HG03060 (cell line): Measurements from ENCODE around the gene ADCY5.

Experiments used
- ATAC-seq: cut with Tn5 transposase; IDR thresholded peaks from one replicate; pipeline ENCODE4 v1.9.1; 2021; ENCODE audit warnings: low read depth, moderate number of reproducible peaks; ENCODE audit not compliant: unreplicated experiment

ADCY5 gene

DNA sequence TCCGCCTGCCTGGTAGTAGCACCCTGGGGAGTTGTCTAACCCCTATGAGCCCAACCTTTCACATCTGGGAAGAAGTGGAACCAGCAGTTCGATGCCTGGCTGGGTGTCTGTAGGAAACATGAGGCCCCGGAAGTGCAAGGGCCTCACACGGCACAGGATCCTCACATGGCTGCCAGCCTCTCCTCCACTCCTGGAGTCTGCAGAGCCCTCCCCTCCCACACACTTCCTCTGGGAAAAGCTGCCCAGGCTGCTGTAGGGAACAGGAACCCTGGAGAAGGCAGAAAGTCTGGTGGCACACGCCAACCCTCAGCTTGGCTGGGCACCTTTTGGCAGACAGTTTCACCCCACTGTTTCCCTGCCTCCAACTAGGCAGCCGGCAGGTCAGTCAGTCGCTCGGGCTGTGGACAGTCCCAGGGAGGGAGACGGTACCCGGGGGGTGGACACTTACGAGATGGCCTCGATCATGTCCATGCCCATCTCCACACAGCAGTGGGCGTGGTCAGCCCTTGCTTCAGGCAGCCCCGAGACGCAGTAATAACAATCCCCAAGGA, 118.4 kb downstream of the ADCY5 start:
- no peak for ATAC-seq

DNA sequence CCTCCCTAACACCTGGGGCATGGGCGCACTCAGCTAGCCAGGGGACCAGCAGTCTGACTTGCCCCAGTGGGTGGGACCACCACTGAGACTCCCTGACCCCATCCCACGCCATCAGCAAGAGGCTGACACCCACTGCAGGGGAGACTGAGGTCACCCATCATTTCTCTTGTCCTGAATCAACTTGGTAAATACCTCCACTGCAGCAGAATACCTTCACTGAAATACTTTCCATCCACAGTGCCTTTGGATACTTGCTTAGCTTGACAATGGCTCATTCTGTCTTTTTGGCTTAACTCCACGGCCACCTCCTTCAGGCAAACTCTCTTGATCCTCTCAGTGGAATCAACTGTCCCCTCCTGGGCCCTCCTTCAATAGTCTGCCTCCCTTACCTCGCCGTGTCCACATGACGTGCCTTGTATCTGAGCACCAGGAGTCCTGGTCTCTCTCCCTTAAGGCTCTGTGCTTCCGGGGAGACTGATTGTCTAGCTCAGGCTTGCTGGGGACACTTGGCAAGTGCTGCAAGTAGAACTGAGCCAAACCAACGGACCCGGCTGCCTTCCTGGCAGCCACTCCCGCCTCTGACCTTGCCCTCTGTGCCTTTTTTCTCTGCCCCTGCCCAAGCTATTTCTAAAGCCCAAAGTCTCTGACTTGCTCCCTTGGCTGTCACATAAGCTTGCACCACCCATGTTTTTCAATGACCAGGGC, 119.1 kb downstream of the ADCY5 start:
- ATAC-seq = no peak

DNA sequence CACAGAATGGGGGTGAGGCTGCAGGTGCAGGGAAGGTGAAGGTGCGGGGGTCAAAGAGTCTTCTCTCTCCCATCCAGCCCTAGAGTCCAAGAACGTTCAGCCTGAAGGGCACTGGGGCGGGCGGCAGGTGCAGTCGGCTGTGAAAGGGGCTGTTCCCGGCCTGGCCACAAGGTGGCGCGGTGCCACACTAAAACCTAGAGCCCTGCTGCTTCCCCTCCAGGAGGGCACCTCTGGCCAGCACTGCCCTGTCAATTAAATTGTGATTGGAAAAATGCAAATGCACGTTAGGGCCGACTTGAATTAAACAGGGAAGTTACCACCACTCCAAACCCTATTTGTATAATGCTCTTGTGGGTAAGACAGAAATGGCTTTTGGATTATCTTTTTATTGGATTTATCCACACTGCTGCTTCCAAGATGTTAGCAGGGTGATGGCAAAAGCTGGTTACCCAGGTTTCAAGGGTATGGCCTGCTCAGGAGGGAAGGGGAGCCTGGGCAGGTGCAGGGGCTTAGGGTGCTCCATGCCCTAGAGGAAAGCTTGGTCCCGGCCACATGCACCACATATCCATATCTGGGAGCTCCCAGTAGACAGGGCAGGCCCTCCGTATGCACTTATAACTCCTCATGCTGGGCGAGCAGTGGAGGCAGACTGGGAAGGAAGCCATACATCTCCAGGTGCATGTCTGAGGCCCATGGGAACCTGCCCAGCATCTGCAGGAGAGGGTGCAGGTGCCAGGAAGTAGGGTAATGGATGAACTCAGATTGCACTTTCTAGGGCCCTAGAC, 119.8 kb downstream of the ADCY5 start:
- ATAC-seq = no peak

DNA sequence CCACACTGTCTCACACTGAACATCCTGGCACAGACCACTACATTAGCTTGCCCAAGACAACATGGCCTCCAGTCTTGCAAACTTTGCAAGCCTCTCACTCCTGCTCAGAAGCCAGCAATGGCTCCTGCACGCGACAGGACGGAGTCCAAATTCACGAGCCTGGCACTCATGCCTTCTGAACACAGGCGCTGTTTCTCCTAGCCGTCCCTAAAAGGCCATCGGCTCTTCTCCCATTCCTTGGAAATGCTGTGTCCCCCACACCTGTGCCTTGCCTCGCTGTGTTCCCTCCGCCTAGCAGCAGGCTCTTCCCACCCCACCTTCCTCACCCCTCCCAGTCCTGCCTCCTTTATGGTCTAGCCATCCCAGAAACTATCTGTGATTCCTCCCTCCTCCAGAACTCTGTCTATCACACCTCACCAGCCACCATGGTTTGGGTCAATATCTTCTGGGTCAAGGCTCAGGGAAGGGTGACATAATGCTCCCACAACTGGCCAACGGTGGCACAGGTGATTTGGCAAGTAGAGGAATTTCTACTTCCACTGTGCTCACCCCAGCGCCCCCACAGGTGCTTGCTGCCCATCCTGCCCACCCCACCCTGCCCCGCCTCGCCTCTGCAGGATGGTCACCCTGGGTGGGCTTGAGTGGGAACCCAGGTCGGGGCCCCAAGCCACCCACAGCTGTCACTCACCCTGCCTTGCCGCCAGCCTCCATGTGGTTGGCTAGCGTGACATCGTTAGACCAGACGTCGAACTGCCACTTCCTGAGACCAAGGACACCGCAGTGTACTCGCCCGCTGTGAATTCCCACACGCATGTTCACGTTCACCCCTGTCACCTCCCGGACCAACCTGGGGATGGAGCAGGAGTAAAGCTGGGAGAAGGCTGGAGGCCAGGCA, 120.7 kb downstream of the ADCY5 start:
- no peak for ATAC-seq

DNA sequence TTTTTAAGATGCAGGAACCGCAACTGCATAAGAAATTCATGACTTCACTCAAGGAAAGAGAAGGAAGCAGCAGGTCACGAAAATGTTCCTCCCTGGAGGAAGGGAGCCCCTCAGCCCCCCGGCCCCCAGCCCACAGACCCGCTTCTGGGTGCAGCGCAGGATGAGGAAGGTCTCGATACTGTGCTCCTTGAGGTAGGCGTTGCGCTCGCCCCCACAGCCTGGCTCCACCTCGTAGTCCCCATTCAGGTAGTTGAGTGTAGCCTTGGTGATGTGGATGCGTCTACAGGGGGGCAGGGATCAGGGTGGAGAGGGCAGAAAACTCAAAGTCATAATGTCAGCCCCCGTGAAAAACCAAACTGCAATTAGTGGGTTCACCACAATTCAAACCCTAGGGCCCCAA, 121.4 kb downstream of the ADCY5 start:
- ATAC-seq = no peak

DNA sequence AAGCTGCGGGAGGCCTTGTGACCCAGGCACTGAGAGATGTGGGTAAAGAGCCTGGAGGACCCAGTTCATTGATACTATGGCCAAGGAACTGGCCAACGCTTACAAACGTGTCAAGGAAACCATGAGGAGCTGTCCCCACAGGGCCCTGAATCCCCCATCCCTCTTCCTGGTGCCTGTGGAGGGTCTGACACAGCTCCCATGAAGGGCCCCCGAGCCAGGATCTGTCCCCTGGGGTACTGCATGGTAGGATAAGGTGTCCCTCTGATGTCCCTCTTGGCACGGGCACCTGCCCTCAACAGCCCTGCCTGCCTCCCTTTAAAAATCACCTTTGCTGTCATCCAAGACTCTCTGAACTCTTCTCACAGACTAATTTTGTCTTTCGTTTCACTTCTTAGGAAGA, 122.4 kb downstream of the ADCY5 start:
- ATAC-seq = no peak

DNA sequence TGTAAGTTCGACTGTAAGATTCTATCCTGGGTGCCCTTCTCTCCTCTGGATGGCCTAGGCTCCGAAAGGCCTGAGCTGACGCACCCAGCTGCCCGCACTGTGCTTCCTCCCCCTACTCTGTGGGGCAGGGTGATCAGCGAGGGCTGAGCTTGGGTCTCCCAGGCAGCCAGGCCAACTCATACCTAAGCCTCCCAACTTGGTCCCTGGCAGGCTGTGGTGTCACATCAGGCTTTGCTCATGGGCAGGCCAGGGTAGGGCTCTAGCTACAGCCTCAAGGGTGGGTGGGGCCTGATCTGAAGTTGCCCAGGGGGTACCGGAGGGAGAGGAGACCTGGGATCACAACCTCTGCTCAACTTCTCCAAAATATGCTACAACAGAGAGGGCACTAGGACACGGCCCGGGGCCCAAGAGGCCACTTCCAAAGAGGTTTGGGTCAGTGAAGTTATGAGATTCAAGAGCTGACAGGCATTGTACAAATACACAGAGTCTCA, 123.1 kb downstream of the ADCY5 start:
- no peak for ATAC-seq

DNA sequence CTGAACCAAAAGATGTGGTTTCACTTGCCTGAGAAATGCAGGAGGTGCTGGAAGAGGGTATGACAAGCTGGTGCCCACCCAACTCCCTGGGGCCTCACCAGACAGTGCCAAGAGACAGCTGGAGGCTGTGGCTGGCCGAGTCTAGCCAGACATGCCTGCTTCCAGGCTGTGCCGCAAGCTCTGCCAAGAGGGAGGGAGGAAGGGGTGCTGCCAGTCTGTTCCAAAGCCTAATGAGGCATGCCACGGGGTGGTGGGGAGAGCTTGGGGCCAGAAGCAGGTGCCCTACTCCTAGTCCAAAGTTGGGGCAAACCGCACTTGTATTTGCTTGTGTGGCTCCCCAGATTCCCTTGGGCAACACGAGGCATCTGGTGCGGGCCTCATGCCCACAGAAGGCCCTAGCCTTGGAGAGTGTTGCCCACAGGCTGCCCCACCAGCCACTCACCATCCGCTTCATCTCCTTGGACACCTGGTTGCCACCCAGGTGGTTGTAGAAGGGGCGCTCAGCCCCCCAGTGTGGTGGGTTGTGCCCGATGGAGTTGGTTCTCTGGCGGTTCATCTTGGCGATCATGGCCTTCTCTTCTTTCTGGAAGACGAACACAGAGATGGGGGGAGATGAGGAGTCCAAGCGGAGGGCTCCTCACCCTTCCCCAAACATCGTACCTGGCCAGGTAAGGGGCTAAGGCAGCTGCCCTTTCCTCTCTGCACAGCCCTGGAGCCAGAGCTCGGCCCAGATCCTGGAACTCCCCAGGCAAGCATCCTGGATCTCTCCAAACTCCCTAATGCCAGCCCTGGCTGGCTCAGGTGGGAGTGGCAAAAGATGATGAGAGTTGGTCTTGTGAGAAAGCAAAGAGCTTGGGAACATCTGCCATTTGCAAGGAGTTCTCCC, 123.8 kb downstream of the ADCY5 start:
- no peak for ATAC-seq

DNA sequence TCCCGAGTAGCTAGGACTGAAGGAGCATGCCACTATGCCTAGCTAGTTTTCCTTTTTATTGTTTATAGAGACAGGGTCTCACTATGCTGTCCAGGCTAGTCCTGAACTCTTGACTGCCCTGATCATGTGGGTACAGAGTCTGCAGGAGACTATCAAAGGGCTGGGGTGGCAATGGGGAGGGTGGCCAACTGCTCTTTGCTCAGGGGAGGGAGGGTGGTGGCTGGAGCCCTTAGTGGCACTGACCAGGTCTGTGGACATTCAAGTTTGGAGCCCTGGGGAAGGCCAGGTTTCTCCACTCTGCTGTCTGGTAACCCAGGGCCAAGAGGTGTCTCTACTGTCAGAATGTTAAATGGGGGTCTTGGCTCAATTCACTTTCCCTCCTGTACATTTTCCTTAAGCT, 125.1 kb downstream of the ADCY5 start:
- ATAC-seq = no peak

DNA sequence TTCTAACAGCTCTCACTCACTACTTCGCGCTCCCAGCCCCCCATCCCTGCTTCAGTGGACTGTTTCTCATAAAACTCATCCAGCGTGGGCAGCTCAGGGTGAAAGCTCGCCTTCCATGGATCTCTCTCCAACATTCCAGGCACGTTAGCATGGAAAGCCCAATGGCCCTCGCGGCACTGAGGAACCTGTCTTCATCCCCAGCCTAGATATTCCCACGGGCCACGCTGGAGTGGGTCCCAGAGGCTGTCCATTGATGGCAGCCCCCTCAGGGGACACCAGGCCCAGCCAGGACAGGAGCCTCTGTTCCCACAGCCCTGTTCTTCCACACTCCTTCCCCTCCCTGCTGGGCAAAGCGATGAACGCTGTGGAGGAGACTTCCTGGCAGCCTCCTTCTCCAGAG, 126.0 kb downstream of the ADCY5 start:
- ATAC-seq = no peak

DNA sequence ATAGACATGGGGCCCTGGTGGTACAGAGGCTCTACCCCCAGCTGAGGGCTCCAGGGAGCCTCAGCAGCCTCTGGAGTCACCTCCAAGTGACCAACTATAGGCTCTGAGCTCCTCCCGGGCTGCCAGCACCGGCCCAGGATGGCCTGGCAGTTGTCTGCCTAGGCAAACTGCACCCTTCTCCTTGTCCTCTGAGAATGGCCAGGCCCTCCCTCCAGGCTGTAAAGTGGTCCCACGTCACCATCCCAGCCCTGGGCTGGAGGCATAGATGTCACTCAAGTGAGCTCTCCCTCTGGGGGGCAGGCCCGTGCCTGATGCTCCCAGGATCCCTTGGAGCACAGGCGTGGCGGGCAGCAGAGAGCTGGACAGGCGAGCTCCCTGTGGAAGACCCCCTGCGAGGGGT, 127.1 kb downstream of the ADCY5 start:
- no peak for ATAC-seq

DNA sequence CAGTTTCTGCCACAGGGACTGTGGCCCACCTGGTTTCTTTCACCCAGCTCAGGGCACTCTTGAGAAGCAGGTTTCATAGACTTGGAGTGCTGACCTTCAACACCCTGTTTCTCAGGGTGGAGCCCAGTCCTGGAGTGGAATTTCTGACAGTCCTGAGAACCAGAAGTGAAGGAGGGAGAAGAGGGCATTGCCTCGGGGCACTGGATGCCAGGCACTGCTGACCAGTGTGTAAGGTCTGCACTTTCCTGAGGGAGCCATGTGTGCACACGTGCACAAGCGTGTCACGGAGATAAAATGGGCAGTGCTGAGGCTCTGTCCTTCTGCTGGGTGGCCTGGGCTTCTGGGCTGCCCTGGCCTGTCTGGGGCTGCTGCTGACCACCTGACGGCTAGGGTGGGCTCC, 128.7 kb downstream of the ADCY5 start:
- ATAC-seq = no peak

DNA sequence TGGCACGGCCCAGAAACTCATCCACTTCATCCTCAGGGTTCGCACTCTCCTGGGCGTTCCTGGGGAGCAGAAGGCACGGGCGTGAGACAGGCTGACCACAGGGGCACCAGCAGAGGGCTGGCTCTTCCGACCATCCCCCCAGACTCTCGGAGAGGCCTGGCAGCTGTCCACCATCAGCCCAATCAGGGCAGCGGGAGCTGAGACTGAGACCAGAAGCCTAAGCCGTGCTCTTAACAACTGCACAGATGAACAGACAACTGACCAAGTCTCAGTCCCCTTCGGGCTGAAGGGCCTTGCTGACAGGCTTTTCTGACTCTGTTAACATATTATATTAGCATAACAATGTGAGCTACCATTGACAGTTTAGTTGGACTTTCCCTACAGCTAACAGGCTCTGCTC, 129.1 kb downstream of the ADCY5 start:
- ATAC-seq = no peak

DNA sequence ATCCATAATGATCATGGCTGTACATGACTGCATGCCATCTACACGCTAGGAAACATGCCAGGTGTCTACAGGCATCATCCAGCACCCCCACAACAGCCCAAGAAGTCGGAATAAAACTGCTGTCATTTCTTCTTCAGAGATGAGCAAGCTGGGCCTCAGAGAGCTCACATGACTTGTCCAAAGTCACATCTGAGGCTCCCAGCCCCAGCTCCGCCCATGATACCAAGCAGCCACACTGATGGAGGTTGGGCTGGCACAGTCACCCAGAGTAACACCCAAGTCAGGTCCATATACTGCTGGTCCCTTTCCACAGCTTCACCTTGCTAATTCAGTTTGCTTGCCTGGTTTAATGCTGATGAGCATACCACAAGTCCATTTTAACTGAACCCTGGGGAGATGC, 130.5 kb downstream of the ADCY5 start:
- ATAC-seq = no peak

DNA sequence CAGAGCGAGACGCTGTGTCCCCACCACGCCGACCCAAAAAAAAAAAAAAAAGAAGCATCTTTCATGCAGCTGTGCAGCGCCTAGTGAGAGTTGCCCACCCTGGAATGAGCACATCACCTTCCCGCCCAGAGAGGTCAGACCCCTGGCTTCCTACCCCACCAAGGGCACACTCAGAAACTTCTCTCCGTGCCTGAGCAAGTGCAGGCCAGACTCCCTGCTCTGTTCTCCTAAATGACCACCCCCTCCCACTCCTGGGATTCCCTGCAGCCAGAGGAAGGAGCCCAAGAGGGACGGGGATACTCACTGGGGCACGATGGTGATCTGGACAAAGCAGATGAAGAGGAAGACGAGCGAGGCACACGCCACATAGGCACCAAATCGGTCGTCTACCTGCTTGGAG, 131.2 kb downstream of the ADCY5 start:
- no peak for ATAC-seq

DNA sequence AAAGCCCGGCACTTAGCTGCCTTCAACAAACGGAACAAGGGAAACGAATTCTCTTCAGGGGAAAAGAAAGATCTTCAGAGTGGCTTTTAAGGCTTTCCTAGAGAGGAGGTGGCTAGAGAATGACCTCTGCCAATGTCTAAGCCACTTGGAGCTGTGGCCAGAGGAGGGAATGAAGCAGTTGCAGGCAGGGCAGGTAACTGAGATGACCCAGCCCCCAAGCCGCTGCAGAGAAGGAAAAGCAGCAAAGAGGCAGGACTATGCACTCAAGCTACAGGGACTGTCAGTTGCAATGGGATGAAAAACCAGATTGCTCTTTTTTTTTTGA, 133.7 kb downstream of the ADCY5 start:
- no peak for ATAC-seq

DNA sequence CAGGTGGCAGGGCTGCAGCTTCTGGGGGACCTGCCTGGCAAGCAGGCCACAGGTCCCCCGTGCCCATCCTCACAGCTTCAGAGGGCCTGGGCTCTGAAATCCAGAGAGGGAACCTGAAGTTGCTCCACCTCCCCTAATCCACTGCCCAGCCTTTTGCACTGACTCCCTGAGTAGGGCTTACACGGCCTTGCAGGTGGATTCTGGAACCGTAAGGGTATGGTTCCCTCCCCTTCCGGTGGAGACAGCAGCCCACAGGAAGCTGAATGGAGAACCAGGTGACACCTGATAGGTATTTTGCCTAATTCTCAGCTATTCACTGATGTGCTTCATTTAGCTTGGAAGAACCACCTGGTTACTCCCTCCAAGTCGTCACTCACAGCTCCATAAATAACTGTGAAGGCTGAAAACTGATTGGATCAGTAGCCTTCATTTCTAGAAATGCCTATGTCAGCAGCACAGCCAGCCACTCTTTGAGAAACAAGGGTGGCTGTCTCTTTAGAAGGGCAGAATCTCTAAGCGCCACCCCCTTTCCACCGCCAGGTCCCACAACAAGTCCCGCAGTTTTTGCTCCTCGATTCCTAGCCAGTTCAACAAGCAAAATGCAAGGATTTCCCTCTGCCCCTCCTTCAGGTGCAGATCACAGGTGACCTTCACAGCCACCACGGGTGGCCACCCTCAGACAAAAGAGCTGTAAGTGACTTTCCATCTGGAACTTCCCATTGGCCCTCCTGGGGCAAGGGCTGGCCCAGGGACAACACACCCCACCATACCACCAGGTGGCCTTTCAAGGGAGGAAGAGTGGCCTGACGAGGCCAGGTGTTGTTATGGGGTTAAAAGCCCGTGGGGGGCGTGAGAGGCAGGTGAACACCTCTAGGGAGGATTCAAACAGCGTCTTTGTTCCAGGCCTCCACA, 134.3 kb downstream of the ADCY5 start:
- ATAC-seq = no peak

DNA sequence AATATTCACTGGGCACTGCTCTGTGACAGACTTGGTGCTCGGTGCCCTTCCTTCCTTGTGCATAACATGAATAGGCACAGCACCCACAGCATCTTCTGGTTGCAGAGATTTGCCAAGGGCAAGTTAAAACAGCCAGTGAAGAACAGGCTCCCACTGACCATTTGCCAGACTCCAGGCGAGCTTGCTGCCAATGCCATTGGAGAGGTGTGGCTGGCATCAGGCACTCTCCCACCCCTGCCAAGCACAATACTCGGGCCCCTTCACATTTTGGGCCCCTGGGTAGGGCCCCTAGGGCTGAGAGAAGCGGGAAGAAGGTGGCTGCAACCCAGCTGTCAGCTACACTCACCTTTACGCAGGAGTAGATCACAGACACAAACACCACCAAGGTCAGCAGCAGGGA, 135.0 kb downstream of the ADCY5 start:
- no peak for ATAC-seq
